T-helper 17 cell (primary cell): ENCODE data around the gene MIGA2. TPM values are rescaled to one million over a fixed set of nuclear protein-coding genes. Genes with fewer than 3 reads are reported as not detected.
"Not testable (repeated sequence)": the region's sequence is repeated elsewhere in the genome, so short reads cannot be mapped to it uniquely, and the experiment has no call there.

Experiments
- ATAC-seq: fragments of 150-1000 bp; cut with Tn5 transposase; 2 replicates; pipeline ENCODE4 v1.10.0; 2021; ENCODE audit warnings: mild to moderate bottlenecking, moderate library complexity
- DNase-seq, 3 donors: peaks; one replicate each; pipeline versions ENCODE4 v3.0.0 to v3.0.0-alpha.2; 2020 to 2021
- H3K9me3 ChIP-seq: one replicate; pipeline ENCODE4 v1.7.0; 2013; ENCODE audit warnings: low read length, mild to moderate bottlenecking; ENCODE audit not compliant: control insufficient read depth, poor library complexity, severe bottlenecking
- H3K27ac Mint-ChIP-seq: one replicate; pipeline ENCODE4 v1.8.0; 2022; ENCODE audit warnings: mild to moderate bottlenecking, moderate library complexity, mixed read lengths
- H3K27me3 Mint-ChIP-seq: one replicate; pipeline ENCODE4 v1.8.0; 2022; ENCODE audit warnings: mixed read lengths
- H3K36me3 Mint-ChIP-seq: one replicate; pipeline ENCODE4 v1.8.0; 2022; ENCODE audit warnings: low read depth, mixed read lengths
- H3K4me1 Mint-ChIP-seq: one replicate; pipeline ENCODE4 v1.8.0; 2022; ENCODE audit warnings: mild to moderate bottlenecking, mixed read lengths
- H3K4me3 Mint-ChIP-seq: one replicate; pipeline ENCODE4 v1.8.0; 2022; ENCODE audit warnings: mild to moderate bottlenecking, moderate library complexity, mixed read lengths
- total RNA-seq, 4 donors: library from RNA in 2 of 4; stranded (reverse) in 2 of 4; gene quantifications; one replicate each; pipeline ENCODE4 v1.2.3 and lab custom pipeline; 2022 to 2026

The MIGA2 gene
- total RNA-seq (10 to 100 TPM; 64.2 to 81.4 TPM), total RNA-seq (lab: John Stamatoyannopoulos, UW) (74.5 to 98.9 reads per million in 2 donors)

- Mint-ChIP-seq H3K36me3 (no peaks in the 10 kb centered on the region), H3K27me3 (no peaks in the 10 kb centered on the region), H3K27ac (peak within 1 kb of the TSS; percentile 88), H3K4me1 (peaks cover 25% of the 10 kb centered on the region), H3K4me3 (peak within 1 kb of the TSS; percentile 97)
- no peaks in the 10 kb centered on the region for H3K9me3 ChIP-seq
- ATAC-seq (peak; percentile 98), DNase-seq (peak; percentile 75 to 88 (median 85))
Observed at GRCh38 chr9:129036241-129036922, at the start of gene MIGA2. TSS of gene MIGA2 (plus strand) at chr9:129036626. CDS start at chr9:129040595, 3,969 bp downstream.

- Mint-ChIP-seq H3K27ac (no peak overlapping the region), H3K36me3 (peaks cover 10% of the 10 kb centered on the region)
Observed at GRCh38 chr9:128986671-128987070, 49.8 kb upstream of the MIGA2 start.

GRCh38 chr9:128987805-128988204, 48.6 kb upstream of the MIGA2 start:
- H3K36me3 Mint-ChIP-seq = peaks cover 13% of the 10 kb centered on the region
- DNase-seq (no peak), ATAC-seq (no peak)
- peaks cover 2% of the 10 kb centered on the region for H3K4me1 Mint-ChIP-seq
- no peaks in the 10 kb centered on the region for H3K27me3 Mint-ChIP-seq
- H3K4me3 Mint-ChIP-seq = no peak overlapping the region
- no peak overlapping the region for H3K27ac Mint-ChIP-seq
- no peaks in the 10 kb centered on the region for H3K9me3 ChIP-seq

More at GRCh38 chr9:128986671-128987070, 49.8 kb upstream of the MIGA2 start:
- Mint-ChIP-seq H3K27me3 (no peaks in the 10 kb centered on the region), H3K4me3 (no peak overlapping the region), H3K4me1 (no peaks in the 10 kb centered on the region)
- ATAC-seq (no peak), DNase-seq (no peak)
- no peaks in the 10 kb centered on the region for H3K9me3 ChIP-seq

- no peak for DNase-seq
- peaks cover 21% of the 10 kb centered on the region for H3K36me3 Mint-ChIP-seq
- H3K4me1 Mint-ChIP-seq = peaks cover 5% of the 10 kb centered on the region
- no peak for ATAC-seq
- no peak overlapping the region for H3K4me3 Mint-ChIP-seq
- no peaks in the 10 kb centered on the region for H3K27me3 Mint-ChIP-seq
- H3K27ac Mint-ChIP-seq = no peak overlapping the region
- no peaks in the 10 kb centered on the region for H3K9me3 ChIP-seq
Observed at GRCh38 chr9:128992995-128993394, 43.4 kb upstream of the MIGA2 start.

- H3K9me3 ChIP-seq = no peaks in the 10 kb centered on the region
- no peak for ATAC-seq
- peaks cover 21% of the 10 kb centered on the region for H3K36me3 Mint-ChIP-seq
- H3K4me3 Mint-ChIP-seq = no peak overlapping the region
- H3K27me3 Mint-ChIP-seq = no peaks in the 10 kb centered on the region
- no peak overlapping the region for H3K27ac Mint-ChIP-seq
- H3K4me1 Mint-ChIP-seq = peaks cover 5% of the 10 kb centered on the region
- DNase-seq = no peak
Observed at GRCh38 chr9:128995791-128996190, 40.6 kb upstream of the MIGA2 start.

- Mint-ChIP-seq H3K4me1 (peaks cover 5% of the 10 kb centered on the region), H3K4me3 (no peak overlapping the region), H3K27ac (no peak overlapping the region), H3K36me3 (peaks cover 21% of the 10 kb centered on the region), H3K27me3 (no peaks in the 10 kb centered on the region)
- DNase-seq (no peak), ATAC-seq (no peak)
- H3K9me3 ChIP-seq = no peaks in the 10 kb centered on the region
Observed at GRCh38 chr9:128998462-128998861, 38.0 kb upstream of the MIGA2 start.

GRCh38 chr9:128999581-129000206, 36.7 kb upstream of the MIGA2 start:
- Mint-ChIP-seq H3K27ac (no peak overlapping the region), H3K27me3 (no peaks in the 10 kb centered on the region), H3K36me3 (peaks cover 17% of the 10 kb centered on the region), H3K4me3 (no peak overlapping the region), H3K4me1 (peaks cover 5% of the 10 kb centered on the region)
- no peak for DNase-seq
- H3K9me3 ChIP-seq = no peaks in the 10 kb centered on the region
- no peak for ATAC-seq

GRCh38 chr9:129001504-129002325, 34.7 kb upstream of the MIGA2 start:
- ATAC-seq = no peak
- H3K4me3 Mint-ChIP-seq = no peak overlapping the region
- H3K27ac Mint-ChIP-seq = peak overlapping the region; percentile 65
- peaks cover 9% of the 10 kb centered on the region for H3K36me3 Mint-ChIP-seq
- H3K9me3 ChIP-seq = no peaks in the 10 kb centered on the region
- H3K27me3 Mint-ChIP-seq = no peaks in the 10 kb centered on the region
- DNase-seq = no peak
- peaks cover 10% of the 10 kb centered on the region for H3K4me1 Mint-ChIP-seq

- H3K4me1 Mint-ChIP-seq = peaks cover 8% of the 10 kb centered on the region
- no peak for DNase-seq
- no peaks in the 10 kb centered on the region for H3K27me3 Mint-ChIP-seq
- no peaks in the 10 kb centered on the region for H3K9me3 ChIP-seq
- no peak overlapping the region for H3K27ac Mint-ChIP-seq
- no peak for ATAC-seq
- H3K36me3 Mint-ChIP-seq = peaks cover 5% of the 10 kb centered on the region
- H3K4me3 Mint-ChIP-seq = no peak overlapping the region
Observed at GRCh38 chr9:129002992-129003391, 33.4 kb upstream of the MIGA2 start.

- H3K9me3 ChIP-seq, H3K36me3 Mint-ChIP-seq, H3K4me3 Mint-ChIP-seq, H3K27me3 Mint-ChIP-seq, H3K4me1 Mint-ChIP-seq, DNase-seq, ATAC-seq, H3K27ac Mint-ChIP-seq: not testable (repeated sequence)
Observed at GRCh38 chr9:129004173-129004572, 32.3 kb upstream of the MIGA2 start.

GRCh38 chr9:129005336-129005997, 31.0 kb upstream of the MIGA2 start:
- Mint-ChIP-seq H3K4me3 (no peak overlapping the region), H3K4me1 (peaks cover 8% of the 10 kb centered on the region), H3K27ac (no peak overlapping the region), H3K36me3 (peaks cover 2% of the 10 kb centered on the region), H3K27me3 (no peaks in the 10 kb centered on the region)
- DNase-seq = no peak
- no peaks in the 10 kb centered on the region for H3K9me3 ChIP-seq
- ATAC-seq = no peak

- no peaks in the 10 kb centered on the region for H3K9me3 ChIP-seq
- DNase-seq (peak in 1 of 3 donors; percentile 28), ATAC-seq (peak; percentile 81)
- no peaks in the 10 kb centered on the region for H3K27me3 Mint-ChIP-seq
- no peak overlapping the region for H3K27ac Mint-ChIP-seq
- H3K4me1 Mint-ChIP-seq = peaks cover 8% of the 10 kb centered on the region
- H3K36me3 Mint-ChIP-seq = no peaks in the 10 kb centered on the region
- H3K4me3 Mint-ChIP-seq = no peak overlapping the region
Observed at GRCh38 chr9:129006328-129007034, 29.9 kb upstream of the MIGA2 start.
